MCF 10A (cell line): Measurements from ENCODE around the gene FASLG. TPM values are rescaled to one million over a fixed set of nuclear protein-coding genes. Genes with fewer than 3 reads are reported as not detected.
A peak's percentile ranks its signal among the peaks of the same experiment; 100 is the strongest.

Experiments used
- Bru-seq: library from RNA; stranded (reverse); fragments of 400-500 nt; gene quantifications from one replicate; lab custom pipeline; 2021; lab: Mats Ljungman, UMichigan
- BruChase-seq, 2 experiments: library from RNA; stranded (reverse); fragments of 400-500 nt; gene quantifications; one replicate each; lab custom pipeline; 2021; lab: Mats Ljungman, UMichigan
- BruUV-seq: library from RNA; stranded (reverse); fragments of 400-500 nt; replicated peaks from 2 replicates; lab custom pipeline; 2021; lab: Mats Ljungman, UMichigan
- CTCF ChIA-PET: fragments of 300-600 bp; sonication (Branson Sonifier 250); formaldehyde crosslinking; extraction: SDS; loops from one replicate; lab custom pipeline; 2021; ENCODE audit warnings: antibody characterized with exemption, inconsistent platforms; lab: Yijun Ruan, JAX
- POLR2A ChIA-PET: fragments of 300-600, 350-650 bp; sonication (Branson Sonifier 250); formaldehyde crosslinking; extraction: SDS; loops from one replicate; lab custom pipeline; 2020; ENCODE audit warnings: antibody characterized with exemption, inconsistent platforms; lab: Yijun Ruan, JAX
- DNase-seq: peaks from one replicate; pipeline ENCODE4 v3.0.0-alpha.2; 2018; ENCODE audit not compliant: unreplicated experiment
- H3K27ac Mint-ChIP-seq: one replicate; pipeline ENCODE4 v1.8.0; 2022; ENCODE audit warnings: mild to moderate bottlenecking, low read depth, mixed read lengths; ENCODE audit not compliant: unreplicated experiment
- H3K27me3 Mint-ChIP-seq: one replicate; pipeline ENCODE4 v1.8.0; 2022; ENCODE audit warnings: mixed read lengths; ENCODE audit not compliant: insufficient read depth, unreplicated experiment
- H3K36me3 Mint-ChIP-seq: one replicate; pipeline ENCODE4 v1.8.0; 2022; ENCODE audit warnings: mild to moderate bottlenecking, moderate library complexity, mixed read lengths; ENCODE audit not compliant: insufficient read depth, unreplicated experiment
- H3K4me1 Mint-ChIP-seq: one replicate; pipeline ENCODE4 v1.8.0; 2022; ENCODE audit warnings: mixed read lengths; ENCODE audit not compliant: insufficient read depth, unreplicated experiment
- H3K4me3 Mint-ChIP-seq: one replicate; pipeline ENCODE4 v1.8.0; 2022; ENCODE audit warnings: mild to moderate bottlenecking, moderate library complexity, mixed read lengths; ENCODE audit not compliant: unreplicated experiment
- H3K9me3 Mint-ChIP-seq: one replicate; pipeline ENCODE4 v1.8.0; 2022; ENCODE audit warnings: mixed read lengths; ENCODE audit not compliant: unreplicated experiment
- CTCF ChIP-seq: fragments of 200-600 bp; IDR thresholded peaks from one replicate; pipeline ENCODE4 v1.8.0; 2022; ENCODE audit warnings: antibody characterized with exemption, mild to moderate bottlenecking; ENCODE audit not compliant: unreplicated experiment
- intact Hi-C: fragments of 100-400 bp; cut with micrococcal nuclease; formaldehyde crosslinking; loops from 2 replicates; pipeline ENCODE4 v1.14.1; 2022
- long read RNA-seq: library from polyadenylated mRNA; stranded (forward); transcript quantifications from one replicate; pipeline ENCODE4 v2.0.0, GENCODE V29; 2022
- total RNA-seq: library from RNA; stranded (reverse); gene quantifications from 2 replicates; pipeline ENCODE4 v1.2.3, GENCODE V29; 2022

Gene FASLG, protein sequence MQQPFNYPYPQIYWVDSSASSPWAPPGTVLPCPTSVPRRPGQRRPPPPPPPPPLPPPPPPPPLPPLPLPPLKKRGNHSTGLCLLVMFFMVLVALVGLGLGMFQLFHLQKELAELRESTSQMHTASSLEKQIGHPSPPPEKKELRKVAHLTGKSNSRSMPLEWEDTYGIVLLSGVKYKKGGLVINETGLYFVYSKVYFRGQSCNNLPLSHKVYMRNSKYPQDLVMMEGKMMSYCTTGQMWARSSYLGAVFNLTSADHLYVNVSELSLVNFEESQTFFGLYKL
- total RNA-seq (not detected in 2 replicates), Bru-seq, nascent RNA (percentile 18 among the genes with signal in this experiment), BruChase-seq, experiment 1, labeled RNA remaining after a 6-hour chase (percentile 11 among the genes with signal in this experiment), BruChase-seq, experiment 2, labeled RNA remaining after a 2-hour chase (percentile 13 among the genes with signal in this experiment)
- long read RNA-seq = 0 reads

DNA sequence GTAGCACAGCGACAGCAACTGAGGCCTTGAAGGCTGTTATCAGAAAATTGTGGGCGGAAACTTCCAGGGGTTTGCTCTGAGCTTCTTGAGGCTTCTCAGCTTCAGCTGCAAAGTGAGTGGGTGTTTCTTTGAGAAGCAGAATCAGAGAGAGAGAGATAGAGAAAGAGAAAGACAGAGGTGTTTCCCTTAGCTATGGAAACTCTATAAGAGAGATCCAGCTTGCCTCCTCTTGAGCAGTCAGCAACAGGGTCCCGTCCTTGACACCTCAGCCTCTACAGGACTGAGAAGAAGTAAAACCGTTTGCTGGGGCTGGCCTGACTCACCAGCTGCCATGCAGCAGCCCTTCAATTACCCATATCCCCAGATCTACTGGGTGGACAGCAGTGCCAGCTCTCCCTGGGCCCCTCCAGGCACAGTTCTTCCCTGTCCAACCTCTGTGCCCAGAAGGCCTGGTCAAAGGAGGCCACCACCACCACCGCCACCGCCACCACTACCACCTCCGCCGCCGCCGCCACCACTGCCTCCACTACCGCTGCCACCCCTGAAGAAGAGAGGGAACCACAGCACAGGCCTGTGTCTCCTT, at the start of gene FASLG:
FASLG (plus strand) TSS at position 233 of the 583 bp plus-strand sequence; CDS start at position 332, 99 bp downstream.
- H3K4me3 Mint-ChIP-seq = no peak within 1 kb of the TSS
- no peak within 1 kb of the TSS for H3K27ac Mint-ChIP-seq
- ChIA-PET POLR2A (interaction anchor here (0.6 to 1.1 kb wide), 3 partner anchors 9 to 1198 kb away, joined by 3 read pairs; no protein-coding TSS in a partner anchor), CTCF (interaction anchor here (0.6 to 2.2 kb wide), 4 partner anchors 10 to 191 kb away, joined by 3 to 11 read pairs (median 4); no protein-coding TSS in a partner anchor)
- no peak for TF ChIP-seq CTCF
- H3K4me1 Mint-ChIP-seq = peaks cover 30% of the 10 kb centered on the region
- BruUV-seq = no TSS peak
- H3K9me3 Mint-ChIP-seq = no peaks in the 10 kb centered on the region
- no peak for DNase-seq
- peaks cover 5% of the 10 kb centered on the region for H3K36me3 Mint-ChIP-seq
- no peaks in the 10 kb centered on the region for H3K27me3 Mint-ChIP-seq
- intact Hi-C loops = no loop called here

DNA sequence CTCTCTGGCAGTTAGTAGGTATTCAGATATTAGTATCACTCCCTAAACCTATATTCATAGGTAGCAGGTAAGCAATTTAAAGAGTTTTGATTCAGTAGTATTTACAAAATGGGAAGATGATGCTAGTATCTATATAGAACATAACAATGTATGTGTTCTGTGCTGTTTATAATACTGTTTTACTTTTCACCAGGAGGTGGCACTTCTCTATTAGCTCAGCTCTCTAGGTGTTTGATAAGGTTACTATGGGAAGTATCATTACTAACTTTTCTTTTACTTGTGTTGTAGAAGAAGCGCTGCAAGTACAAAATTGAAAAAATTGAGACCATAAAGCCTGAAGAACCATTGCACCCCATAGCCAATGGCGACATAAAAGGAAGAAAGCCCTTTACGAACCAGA, 49.4 kb upstream of the FASLG start:
- Mint-ChIP-seq H3K9me3 (no peaks in the 10 kb centered on the region), H3K27me3 (no peaks in the 10 kb centered on the region), H3K36me3 (peaks cover 30% of the 10 kb centered on the region), H3K4me1 (peaks cover 8% of the 10 kb centered on the region), H3K27ac (no peak overlapping the region), H3K4me3 (no peak overlapping the region)
- DNase-seq = peak; percentile 40
- BruUV-seq = no TSS peak
- ChIA-PET CTCF (interaction anchor here (0.6 to 6.1 kb wide), 27 partner anchors 9 to 1514 kb away, joined by 3 to 220 read pairs (median 6); partner anchors contain the start of gene SUCO), POLR2A (interaction anchor here (3.0 kb wide), 1 partner anchor 109 kb away, joined by 31 read pairs; no protein-coding TSS in a partner anchor)
- TF ChIP-seq CTCF = peak; percentile 37
- intact Hi-C loops = loop anchor here (1.0 to 2.0 kb wide), 3 partner anchors 110 to 593 kb away; no protein-coding TSS in a partner anchor

DNA sequence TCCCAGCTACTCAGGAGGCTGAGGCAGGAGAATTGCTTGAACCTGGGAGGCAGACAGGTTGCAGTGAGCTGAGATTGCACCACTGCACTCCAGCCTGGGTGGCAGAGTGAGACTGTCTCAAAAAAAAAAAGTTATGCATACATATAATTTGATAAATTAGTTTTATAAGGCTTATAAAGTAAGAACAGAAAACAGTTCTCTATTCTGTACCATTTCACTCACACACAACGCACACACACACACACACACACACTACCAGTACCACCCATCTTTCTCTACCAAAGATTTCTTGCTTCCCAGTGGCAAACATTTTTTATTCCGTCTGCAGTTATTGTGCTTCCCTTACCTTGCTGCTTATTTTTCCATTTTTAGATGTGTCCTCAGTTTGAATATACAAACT, 46.4 kb upstream of the FASLG start:
- Mint-ChIP-seq H3K36me3 (peaks cover 21% of the 10 kb centered on the region), H3K4me1 (no peaks in the 10 kb centered on the region), H3K4me3 (no peak overlapping the region), H3K9me3 (peaks cover 20% of the 10 kb centered on the region), H3K27ac (no peak overlapping the region), H3K27me3 (no peaks in the 10 kb centered on the region)
- POLR2A ChIA-PET = no interaction called here
- no TSS peak for BruUV-seq
- TF ChIP-seq CTCF = no peak
- intact Hi-C loops = no loop called here
- no peak for DNase-seq
- CTCF ChIA-PET = no interaction called here

- ChIA-PET CTCF (interaction anchor here (1.0 to 2.6 kb wide), 2 partner anchors 15 to 106 kb away, joined by 3 to 8 read pairs; no protein-coding TSS in a partner anchor), POLR2A (no interaction called here)
- intact Hi-C loops = no loop called here
- no peak for DNase-seq
- BruUV-seq = no TSS peak
- Mint-ChIP-seq H3K4me3 (no peak overlapping the region), H3K27me3 (no peaks in the 10 kb centered on the region), H3K27ac (no peak overlapping the region), H3K9me3 (peaks cover 20% of the 10 kb centered on the region), H3K4me1 (no peaks in the 10 kb centered on the region), H3K36me3 (peaks cover 21% of the 10 kb centered on the region)
- TF ChIP-seq CTCF = no peak
These were observed 45.6 kb upstream of the FASLG start for GRCh38 chr1:172613294-172613693.
